Neuron (in vitro differentiated cells): ENCODE data around the gene C1orf226.
"Not testable (repeated sequence)": the region's sequence is repeated elsewhere in the genome, so short reads cannot be mapped to it uniquely, and the experiment has no call there.

ENCODE experiments used
- H2AFZ ChIP-seq: one replicate; pipeline ENCODE4 v1.6.1; 2013; ENCODE audit warnings: low read depth, mild to moderate bottlenecking, inconsistent platforms, low read length, moderate library complexity
- H3K27me3 ChIP-seq: one replicate; pipeline ENCODE4 v1.6.1; 2013; ENCODE audit warnings: low read length; ENCODE audit not compliant: insufficient read depth
- H3K36me3 ChIP-seq: one replicate; pipeline ENCODE4 v1.6.1; 2013; ENCODE audit warnings: low read length; ENCODE audit not compliant: insufficient read depth
- H3K4me1 ChIP-seq: one replicate; pipeline ENCODE4 v1.6.1; 2013; ENCODE audit warnings: low read length; ENCODE audit not compliant: insufficient read depth
- H3K4me3 ChIP-seq: 2 replicates; pipeline ENCODE4 v1.5.1; 2013; ENCODE audit warnings: mild to moderate bottlenecking, low read length, moderate library complexity
- H3K9me3 ChIP-seq: one replicate; pipeline ENCODE4 v1.6.1; 2013; ENCODE audit warnings: low read length

The C1orf226 gene

GRCh38 chr1:162416215-162416614 is 34.7 kb downstream of the C1orf226 start:
- Histone ChIP-seq H3K4me1 (no peaks in the 10 kb centered on the region), H3K9me3 (peaks cover 3% of the 10 kb centered on the region), H3K36me3 (no peaks in the 10 kb centered on the region), H2AFZ (no peak overlapping the region), H3K27me3 (no peaks in the 10 kb centered on the region), H3K4me3 (no peak overlapping the region)

GRCh38 chr1:162416909-162417308 is 35.4 kb downstream of the C1orf226 start:
- Histone ChIP-seq H3K4me3 (no peak overlapping the region), H3K36me3 (no peaks in the 10 kb centered on the region), H2AFZ (no peak overlapping the region), H3K27me3 (no peaks in the 10 kb centered on the region), H3K9me3 (peaks cover 3% of the 10 kb centered on the region), H3K4me1 (no peaks in the 10 kb centered on the region)

- Histone ChIP-seq H3K4me1 (no peaks in the 10 kb centered on the region), H2AFZ (no peak overlapping the region), H3K9me3 (peaks cover 3% of the 10 kb centered on the region), H3K4me3 (no peak overlapping the region), H3K36me3 (no peaks in the 10 kb centered on the region), H3K27me3 (no peaks in the 10 kb centered on the region)
These were observed 36.1 kb downstream of the C1orf226 start for GRCh38 chr1:162417650-162418049.

DNA sequence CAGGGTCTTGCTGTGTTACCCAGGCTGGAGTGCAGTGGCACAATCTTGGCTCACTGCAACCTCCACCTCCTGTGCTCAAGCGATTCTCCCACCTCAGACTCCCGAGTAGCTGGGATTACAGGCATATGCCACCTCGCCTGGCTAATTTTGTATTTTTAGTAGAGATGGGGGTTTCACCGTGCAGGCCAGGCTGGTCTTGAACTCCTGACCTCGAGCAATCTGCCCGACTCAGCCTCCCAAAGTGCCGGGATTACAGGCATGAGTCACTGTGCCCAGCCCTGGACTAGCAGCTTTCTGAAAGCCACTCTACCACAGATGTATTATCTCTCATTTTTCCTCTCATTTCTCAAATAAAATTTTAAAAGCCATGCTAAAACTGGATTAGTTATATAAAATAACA is 37.1 kb downstream of the C1orf226 start:
- not testable (repeated sequence) for H3K27me3 ChIP-seq, H3K4me3 ChIP-seq, H3K9me3 ChIP-seq, H2AFZ ChIP-seq, H3K36me3 ChIP-seq, H3K4me1 ChIP-seq

DNA sequence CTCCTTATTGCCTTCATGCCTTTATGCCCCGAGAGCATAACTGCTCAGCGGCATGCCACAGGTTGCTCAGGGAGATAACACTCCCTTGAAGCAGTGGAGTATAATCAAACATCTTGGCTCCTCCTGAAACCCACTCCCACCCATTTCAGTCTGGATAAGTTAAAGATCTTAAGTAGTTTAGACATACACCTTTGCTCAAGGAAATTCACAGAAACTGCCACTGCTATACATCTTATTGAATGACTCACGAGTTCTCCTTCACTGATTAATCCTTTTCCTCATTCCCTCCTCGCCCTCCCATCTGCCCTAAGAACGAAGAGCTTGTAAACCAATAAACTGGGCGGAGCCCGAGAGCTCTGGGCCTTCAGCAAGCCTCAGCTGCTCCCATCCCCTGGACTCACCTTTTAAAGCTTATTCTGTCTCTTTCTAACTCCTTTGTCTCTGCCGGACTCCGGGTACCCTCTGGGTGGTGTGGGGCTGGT is 38.0 kb downstream of the C1orf226 start:
- H3K9me3 ChIP-seq, H3K27me3 ChIP-seq, H3K4me3 ChIP-seq, H2AFZ ChIP-seq, H3K4me1 ChIP-seq, H3K36me3 ChIP-seq: not testable (repeated sequence)

- no peak overlapping the region for H2AFZ ChIP-seq
- no peaks in the 10 kb centered on the region for H3K36me3 ChIP-seq
- no peak overlapping the region for H3K4me3 ChIP-seq
- no peaks in the 10 kb centered on the region for H3K27me3 ChIP-seq
- peaks cover 1% of the 10 kb centered on the region for H3K9me3 ChIP-seq
- H3K4me1 ChIP-seq = no peaks in the 10 kb centered on the region
These were observed 38.6 kb downstream of the C1orf226 start for GRCh38 chr1:162420120-162420519.

GRCh38 chr1:162421258-162422164 is 40.0 kb downstream of the C1orf226 start:
- Histone ChIP-seq H3K4me3 (no peak overlapping the region), H3K9me3 (no peaks in the 10 kb centered on the region), H3K4me1 (no peaks in the 10 kb centered on the region), H3K27me3 (no peaks in the 10 kb centered on the region), H3K36me3 (no peaks in the 10 kb centered on the region), H2AFZ (no peak overlapping the region)

DNA sequence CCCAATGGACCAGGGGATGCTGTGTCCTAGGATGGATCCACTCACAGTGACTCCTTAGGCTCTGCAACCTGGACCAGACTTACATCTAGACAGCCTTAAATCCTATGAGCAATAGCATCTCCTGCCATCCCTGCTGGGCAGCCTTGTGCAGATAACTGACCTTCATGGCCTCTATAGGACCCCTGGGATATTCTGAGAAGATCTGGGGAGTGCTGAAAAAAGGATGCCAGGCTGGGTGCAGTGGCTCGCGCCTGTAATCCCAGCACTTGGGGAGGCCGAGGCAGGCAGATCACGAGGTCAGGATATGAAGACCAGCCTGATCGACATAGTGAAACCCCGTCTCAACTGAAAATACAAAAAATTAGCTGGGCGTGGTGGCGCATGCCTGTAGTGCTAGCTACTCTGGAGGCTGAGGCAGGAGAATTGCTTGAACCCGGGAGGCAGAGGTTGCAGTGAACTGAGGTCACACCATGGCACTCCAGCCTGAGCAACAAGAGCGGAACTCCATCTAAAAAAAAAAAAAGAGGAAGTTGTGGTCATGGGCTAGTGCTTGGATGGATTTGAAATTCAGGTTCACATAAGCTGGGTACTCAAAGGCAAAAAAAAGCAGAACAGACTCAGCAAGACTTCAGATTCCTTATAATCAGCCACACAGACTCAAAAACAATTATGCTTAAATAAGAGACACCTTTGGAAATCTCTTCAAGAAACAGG is 41.3 kb downstream of the C1orf226 start:
- no peaks in the 10 kb centered on the region for H3K9me3 ChIP-seq
- no peak overlapping the region for H2AFZ ChIP-seq
- no peak overlapping the region for H3K4me3 ChIP-seq
- H3K27me3 ChIP-seq = no peaks in the 10 kb centered on the region
- H3K4me1 ChIP-seq = no peaks in the 10 kb centered on the region
- H3K36me3 ChIP-seq = no peaks in the 10 kb centered on the region

DNA sequence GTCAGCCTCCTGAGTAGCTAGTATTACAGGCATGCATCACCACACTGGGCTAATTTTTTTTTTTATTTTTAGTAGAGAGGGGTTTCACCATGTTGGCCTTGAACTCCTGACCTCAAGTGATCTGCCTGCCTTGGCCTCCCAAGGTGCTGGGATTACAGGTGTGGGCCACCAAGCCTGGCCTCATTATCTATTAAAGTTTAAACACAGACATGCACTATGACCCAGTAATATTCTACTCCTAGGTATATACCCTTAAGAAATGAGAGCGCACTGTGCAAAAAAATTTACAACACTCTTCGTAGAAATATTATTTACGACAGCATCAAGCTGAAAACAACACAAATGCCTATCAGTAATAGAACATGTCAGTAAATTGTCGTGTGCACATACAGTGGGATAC is 49.1 kb downstream of the C1orf226 start:
- H3K4me1 ChIP-seq = no peaks in the 10 kb centered on the region
- no peaks in the 10 kb centered on the region for H3K27me3 ChIP-seq
- no peaks in the 10 kb centered on the region for H3K36me3 ChIP-seq
- no peak overlapping the region for H2AFZ ChIP-seq
- no peak overlapping the region for H3K4me3 ChIP-seq
- H3K9me3 ChIP-seq = no peaks in the 10 kb centered on the region

- H3K36me3 ChIP-seq, H3K9me3 ChIP-seq, H3K4me3 ChIP-seq, H2AFZ ChIP-seq, H3K27me3 ChIP-seq, H3K4me1 ChIP-seq: not testable (repeated sequence)
These were observed 51.6 kb downstream of the C1orf226 start for GRCh38 chr1:162432977-162433713.
